ENCODE measurements around the gene NACC2.

Gene NACC2

GRCh38 chr9:136142414-136142796 is 47.3 kb upstream of the NACC2 start:
- Histone ChIP-seq H3K4me1 (ENCODE audit: low read length) (no peaks in the 10 kb centered on the region), H3K27me3 (ENCODE audit: low read depth, low read length) (peaks cover 12% of the 10 kb centered on the region; the same call in 1 of the 2 replicates), H4K20me1 (ENCODE audit: insufficient read depth, low read length) (no peaks in the 10 kb centered on the region), H3K9me3 (ENCODE audit: insufficient read depth, low read length) (no peaks in the 10 kb centered on the region), H3K27ac (ENCODE audit: low read length) (no peak overlapping the region), H2AFZ (ENCODE audit: low read depth, low read length) (no peak overlapping the region), H3K4me3 (ENCODE audit: low read length) (no peak overlapping the region), H3K4me2 (ENCODE audit: low read length) (no peak overlapping the region), H3K36me3 (replicated peaks; ENCODE audit: low read depth, low read length) (no peaks in the 10 kb centered on the region), H3K9ac (ENCODE audit: low read length) (no peak overlapping the region), H3K79me2 (ENCODE audit: low read length) (no peaks in the 10 kb centered on the region)
- TF ChIP-seq CTCF (IDR thresholded peaks at IDR 0.05; ENCODE audit: low read depth, low read length): no peak
- no peak for TF ChIP-seq EZH2phosphoT487 (IDR thresholded peaks at IDR 0.05; ENCODE audit: low read depth)

GRCh38 chr9:136141682-136142413 is 46.8 kb upstream of the NACC2 start:
- no peak overlapping the region for H3K27ac ChIP-seq (ENCODE audit: low read length)
- peaks cover 11% of the 10 kb centered on the region; the same call in 1 of the 2 replicates for H3K27me3 ChIP-seq (ENCODE audit: low read depth, low read length)
- no peaks in the 10 kb centered on the region for H3K4me1 ChIP-seq (ENCODE audit: low read length)

GRCh38 chr9:136140966-136141365 is 45.9 kb upstream of the NACC2 start:
- Histone ChIP-seq H3K79me2 (ENCODE audit: low read length) (no peaks in the 10 kb centered on the region), H3K4me2 (ENCODE audit: low read length) (no peak overlapping the region), H3K4me3 (ENCODE audit: low read length) (no peak overlapping the region), H3K9ac (ENCODE audit: low read length) (no peak overlapping the region), H3K4me1 (ENCODE audit: low read length) (no peaks in the 10 kb centered on the region), H3K36me3 (replicated peaks; ENCODE audit: low read depth, low read length) (no peaks in the 10 kb centered on the region), H3K9me3 (ENCODE audit: insufficient read depth, low read length) (no peaks in the 10 kb centered on the region), H3K27ac (ENCODE audit: low read length) (no peak overlapping the region), H2AFZ (ENCODE audit: low read depth, low read length) (no peak overlapping the region), H3K27me3 (ENCODE audit: low read depth, low read length) (peaks cover 4% of the 10 kb centered on the region; the same call in 1 of the 2 replicates), H4K20me1 (ENCODE audit: insufficient read depth, low read length) (no peaks in the 10 kb centered on the region)
- no peak for TF ChIP-seq CTCF (IDR thresholded peaks at IDR 0.05; ENCODE audit: low read depth, low read length)
- TF ChIP-seq EZH2phosphoT487 (IDR thresholded peaks at IDR 0.05; ENCODE audit: low read depth): no peak

More at GRCh38 chr9:136141682-136142413, 46.8 kb upstream of the NACC2 start:
- no peak overlapping the region for H3K4me2 ChIP-seq (ENCODE audit: low read length)
- no peaks in the 10 kb centered on the region for H3K79me2 ChIP-seq (ENCODE audit: low read length)
- no peak overlapping the region for H3K4me3 ChIP-seq (ENCODE audit: low read length)
- H4K20me1 ChIP-seq (ENCODE audit: insufficient read depth, low read length): no peaks in the 10 kb centered on the region
- TF ChIP-seq CTCF (IDR thresholded peaks at IDR 0.05; ENCODE audit: low read depth, low read length) (no peak), EZH2phosphoT487 (IDR thresholded peaks at IDR 0.05; ENCODE audit: low read depth) (no peak)
- no peaks in the 10 kb centered on the region for H3K9me3 ChIP-seq (ENCODE audit: insufficient read depth, low read length)
- H3K9ac ChIP-seq (ENCODE audit: low read length): no peak overlapping the region
- H2AFZ ChIP-seq (ENCODE audit: low read depth, low read length): no peak overlapping the region
- H3K36me3 ChIP-seq (replicated peaks; ENCODE audit: low read depth, low read length): no peaks in the 10 kb centered on the region

GRCh38 chr9:136140046-136140445 is 45.0 kb upstream of the NACC2 start:
- no peak overlapping the region for H2AFZ ChIP-seq (ENCODE audit: low read depth, low read length)
- no peak overlapping the region for H3K27ac ChIP-seq (ENCODE audit: low read length)
- H3K36me3 ChIP-seq (replicated peaks; ENCODE audit: low read depth, low read length): no peaks in the 10 kb centered on the region
- no peak overlapping the region for H3K4me2 ChIP-seq (ENCODE audit: low read length)
- TF ChIP-seq CTCF (IDR thresholded peaks at IDR 0.05; ENCODE audit: low read depth, low read length) (no peak), EZH2phosphoT487 (IDR thresholded peaks at IDR 0.05; ENCODE audit: low read depth) (no peak)
- H4K20me1 ChIP-seq (ENCODE audit: insufficient read depth, low read length): no peaks in the 10 kb centered on the region
- H3K79me2 ChIP-seq (ENCODE audit: low read length): no peaks in the 10 kb centered on the region
- H3K9ac ChIP-seq (ENCODE audit: low read length): no peak overlapping the region
- H3K27me3 ChIP-seq (ENCODE audit: low read depth, low read length): no peaks in the 10 kb centered on the region
- H3K9me3 ChIP-seq (ENCODE audit: insufficient read depth, low read length): no peaks in the 10 kb centered on the region
- no peaks in the 10 kb centered on the region for H3K4me1 ChIP-seq (ENCODE audit: low read length)
- H3K4me3 ChIP-seq (ENCODE audit: low read length): no peak overlapping the region

All from OCI-LY3 (cell line).